ENCODE measurements around the gene EXPH5.

DNA sequence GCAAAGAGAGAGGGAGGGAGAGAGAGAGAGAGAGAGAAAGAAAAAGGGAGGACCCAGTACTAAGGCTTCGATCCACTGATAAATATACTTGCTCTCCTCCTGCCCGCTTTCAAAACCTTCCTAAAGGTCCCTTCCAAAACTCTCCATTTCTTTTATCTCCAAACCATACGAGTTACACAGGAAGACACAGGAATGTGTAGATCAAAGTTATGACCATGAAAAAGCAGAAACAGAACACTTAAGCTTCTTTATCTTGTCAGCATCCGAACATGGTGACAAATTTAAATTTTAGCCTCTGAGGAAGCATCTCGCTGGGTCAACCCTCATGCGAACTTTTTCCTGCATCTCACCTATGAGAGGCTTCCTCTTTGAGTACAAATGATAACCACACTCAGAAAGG, 66.2 kb downstream of the EXPH5 start:
- TF ChIP-seq, protein P1, sequence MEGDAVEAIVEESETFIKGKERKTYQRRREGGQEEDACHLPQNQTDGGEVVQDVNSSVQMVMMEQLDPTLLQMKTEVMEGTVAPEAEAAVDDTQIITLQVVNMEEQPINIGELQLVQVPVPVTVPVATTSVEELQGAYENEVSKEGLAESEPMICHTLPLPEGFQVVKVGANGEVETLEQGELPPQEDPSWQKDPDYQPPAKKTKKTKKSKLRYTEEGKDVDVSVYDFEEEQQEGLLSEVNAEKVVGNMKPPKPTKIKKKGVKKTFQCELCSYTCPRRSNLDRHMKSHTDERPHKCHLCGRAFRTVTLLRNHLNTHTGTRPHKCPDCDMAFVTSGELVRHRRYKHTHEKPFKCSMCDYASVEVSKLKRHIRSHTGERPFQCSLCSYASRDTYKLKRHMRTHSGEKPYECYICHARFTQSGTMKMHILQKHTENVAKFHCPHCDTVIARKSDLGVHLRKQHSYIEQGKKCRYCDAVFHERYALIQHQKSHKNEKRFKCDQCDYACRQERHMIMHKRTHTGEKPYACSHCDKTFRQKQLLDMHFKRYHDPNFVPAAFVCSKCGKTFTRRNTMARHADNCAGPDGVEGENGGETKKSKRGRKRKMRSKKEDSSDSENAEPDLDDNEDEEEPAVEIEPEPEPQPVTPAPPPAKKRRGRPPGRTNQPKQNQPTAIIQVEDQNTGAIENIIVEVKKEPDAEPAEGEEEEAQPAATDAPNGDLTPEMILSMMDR (IDR thresholded peaks at IDR 0.05) = no peak
- TF ChIP-seq POLR2A (IDR thresholded peaks at IDR 0.05) (no peak), EP300 (IDR thresholded peaks at IDR 0.05) (no peak)
